Prostate gland (tissue), 2 donors: ENCODE data around the gene S100A13. TPM values are rescaled to one million over a fixed set of nuclear protein-coding genes. Genes with fewer than 3 reads are reported as not detected.
"Not testable (repeated sequence)": the region's sequence is repeated elsewhere in the genome, so short reads cannot be mapped to it uniquely, and the experiment has no call there.

Source experiments
- DNase-seq: peaks from one replicate; pipeline ENCODE4 v3.0.0-alpha.2; 2019; ENCODE audit warnings: low spot score
- H3K27ac ChIP-seq, 2 donors: fragments of 200-600 bp; sonication (generic); 2 replicates each; pipeline ENCODE4 v1.5.1; 2017 to 2019
- H3K27me3 ChIP-seq: fragments of 200-600 bp; sonication (generic); replicated peaks from 2 replicates; pipeline ENCODE4 v1.5.1; 2019; ENCODE audit not compliant: insufficient read depth
- H3K36me3 ChIP-seq, 2 donors: fragments of 200-600 bp; sonication (generic); 1 replicate in 1 of 2; 2 replicates in 1 of 2; pipeline versions ENCODE4 v1.5.1 to v1.8.1; 2017 to 2019
- H3K4me1 ChIP-seq: fragments of 200-600 bp; sonication (generic); replicated peaks from 2 replicates; pipeline ENCODE4 v1.5.1; 2019
- H3K4me3 ChIP-seq, 2 donors: fragments of 200-600 bp; sonication (generic); 2 replicates each; pipeline ENCODE4 v1.5.1; 2017 to 2019
- H3K9me3 ChIP-seq: fragments of 200-600 bp; sonication (generic); 2 replicates; pipeline ENCODE4 v1.5.1; 2017
- POLR2A ChIP-seq: fragments of 450-650 bp; IDR thresholded peaks from one replicate; pipeline ENCODE4 v1.6.1; 2016; ENCODE audit warnings: antibody characterized with exemption, mild to moderate bottlenecking
- POLR2AphosphoS5 ChIP-seq: sonication (generic); formaldehyde crosslinking; IDR thresholded peaks from one replicate; pipeline ENCODE4 v1.6.1; 2017; ENCODE audit warnings: antibody characterized with exemption
- WGBS: methylation state at CpG from one replicate; pipeline ENCODE4 v1.1.5; 2018; 5-methylcytosine and 5-hydroxymethylcytosine counted together
- intact Hi-C: fragments of 100-400 bp; cut with DNase I; formaldehyde crosslinking; loops from one replicate; pipeline ENCODE4 v1.14.2; 2022
- total RNA-seq, 2 donors: library from RNA; depleted of rRNA; stranded (reverse); fragments of >200 nt; gene quantifications; one replicate each; pipeline ENCODE4 v1.1.0, GENCODE V29; 2016
- TF ChIP-seq, protein P1 (sequence below), 4 experiments: fragments of 200-600 bp in 2 of 4; fragments of 450-650 bp in 2 of 4; sonication (generic) in 2 of 4; IDR thresholded peaks; 1 replicate in 3 of 4; 2 replicates in 1 of 4; pipeline ENCODE4 v1.5.1; 2016 to 2019; ENCODE audit warnings: antibody characterized with exemption in 4 of 4, mild to moderate bottlenecking in 2 of 4, moderate library complexity in 2 of 4

S100A13 gene
- 10 to 100 TPM; 53.3 to 96.5 TPM for total RNA-seq

DNA sequence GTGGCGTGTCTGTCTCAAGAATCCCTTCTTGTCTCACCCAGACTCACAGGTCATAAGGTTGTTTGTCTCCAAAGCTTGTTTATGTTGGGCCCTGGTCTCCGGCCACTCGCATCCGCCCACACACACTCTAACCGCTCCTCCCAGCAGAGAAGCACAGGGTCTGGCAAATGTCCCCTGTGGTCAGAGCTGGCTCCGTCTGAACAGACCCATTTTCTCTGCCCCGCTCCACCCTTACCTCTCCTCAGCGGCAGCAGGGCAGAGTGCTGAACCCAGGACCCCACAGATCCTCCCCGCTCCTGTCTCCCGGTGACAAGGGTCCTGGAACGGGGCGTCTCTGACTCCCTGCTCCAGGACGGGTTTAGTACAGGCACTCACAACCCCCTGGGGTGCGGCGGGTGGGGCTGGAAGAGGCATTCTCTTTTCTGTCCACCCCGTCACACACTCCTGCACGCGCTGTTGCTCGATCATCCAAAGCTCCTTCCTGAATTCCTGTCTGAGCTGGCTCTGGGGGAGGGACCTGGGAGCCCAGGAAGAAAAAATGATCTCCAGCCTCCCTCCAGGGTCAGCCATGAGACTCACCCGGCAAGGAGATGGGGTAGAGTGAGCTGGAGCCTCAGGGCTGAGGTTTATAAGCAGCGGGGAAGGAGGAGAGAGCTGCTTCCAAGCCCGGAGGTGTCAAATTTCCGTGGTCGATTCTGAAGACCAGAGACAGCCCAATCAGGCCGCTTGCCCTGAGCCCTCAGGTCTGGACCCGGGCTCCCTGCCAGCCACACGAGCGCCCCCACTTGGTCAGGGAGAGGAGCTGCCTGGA lies at the start of gene S100A13:
S100A13 (minus strand) TSS at position 602 of the 811 bp plus-strand sequence. CDS start 1,033 bp downstream, outside the sequence.
- Histone ChIP-seq H3K4me3 (peak within 1 kb of the TSS; percentile 37 to 45), H3K9me3 (no peaks in the 10 kb centered on the region), H3K27ac (peak within 1 kb of the TSS; percentile 84), H3K36me3 (no peaks in the 10 kb centered on the region), H3K4me1 (peaks cover 5% of the 10 kb centered on the region), H3K27me3 (no peaks in the 10 kb centered on the region)
- TF ChIP-seq POLR2AphosphoS5 (peak; percentile 42), POLR2A (peak; percentile 41)
- TF ChIP-seq, protein P1, sequence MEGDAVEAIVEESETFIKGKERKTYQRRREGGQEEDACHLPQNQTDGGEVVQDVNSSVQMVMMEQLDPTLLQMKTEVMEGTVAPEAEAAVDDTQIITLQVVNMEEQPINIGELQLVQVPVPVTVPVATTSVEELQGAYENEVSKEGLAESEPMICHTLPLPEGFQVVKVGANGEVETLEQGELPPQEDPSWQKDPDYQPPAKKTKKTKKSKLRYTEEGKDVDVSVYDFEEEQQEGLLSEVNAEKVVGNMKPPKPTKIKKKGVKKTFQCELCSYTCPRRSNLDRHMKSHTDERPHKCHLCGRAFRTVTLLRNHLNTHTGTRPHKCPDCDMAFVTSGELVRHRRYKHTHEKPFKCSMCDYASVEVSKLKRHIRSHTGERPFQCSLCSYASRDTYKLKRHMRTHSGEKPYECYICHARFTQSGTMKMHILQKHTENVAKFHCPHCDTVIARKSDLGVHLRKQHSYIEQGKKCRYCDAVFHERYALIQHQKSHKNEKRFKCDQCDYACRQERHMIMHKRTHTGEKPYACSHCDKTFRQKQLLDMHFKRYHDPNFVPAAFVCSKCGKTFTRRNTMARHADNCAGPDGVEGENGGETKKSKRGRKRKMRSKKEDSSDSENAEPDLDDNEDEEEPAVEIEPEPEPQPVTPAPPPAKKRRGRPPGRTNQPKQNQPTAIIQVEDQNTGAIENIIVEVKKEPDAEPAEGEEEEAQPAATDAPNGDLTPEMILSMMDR (IDR thresholded peaks at IDR 0.05), result peak in 3 of 4 experiments; percentile 11 to 67 (median 18)
- intact Hi-C loops, result loop anchor here (5.0 kb wide), 1 partner anchor 55 kb away; no protein-coding TSS in a partner anchor
- WGBS, result 11% methylated on average over 24 of the region's 28 CpGs
- peak; percentile 43 for DNase-seq

- 95% methylated on average over 2 of the region's 2 CpGs for WGBS
- TF ChIP-seq POLR2A (no peak), POLR2AphosphoS5 (no peak)
- TF ChIP-seq, protein P1 (IDR thresholded peaks at IDR 0.05), result no peak
- Histone ChIP-seq H3K27me3 (no peaks in the 10 kb centered on the region), H3K4me1 (peaks cover 8% of the 10 kb centered on the region), H3K9me3 (no peaks in the 10 kb centered on the region), H3K36me3 (no peaks in the 10 kb centered on the region), H3K27ac (no peak overlapping the region), H3K4me3 (no peak overlapping the region)
- intact Hi-C loops, result loop anchor here (5.0 kb wide), 1 partner anchor 101 kb away; no protein-coding TSS in a partner anchor
- no peak for DNase-seq
These were observed 46.2 kb upstream of the S100A13 start for GRCh38 chr1:153673511-153673910.

DNA sequence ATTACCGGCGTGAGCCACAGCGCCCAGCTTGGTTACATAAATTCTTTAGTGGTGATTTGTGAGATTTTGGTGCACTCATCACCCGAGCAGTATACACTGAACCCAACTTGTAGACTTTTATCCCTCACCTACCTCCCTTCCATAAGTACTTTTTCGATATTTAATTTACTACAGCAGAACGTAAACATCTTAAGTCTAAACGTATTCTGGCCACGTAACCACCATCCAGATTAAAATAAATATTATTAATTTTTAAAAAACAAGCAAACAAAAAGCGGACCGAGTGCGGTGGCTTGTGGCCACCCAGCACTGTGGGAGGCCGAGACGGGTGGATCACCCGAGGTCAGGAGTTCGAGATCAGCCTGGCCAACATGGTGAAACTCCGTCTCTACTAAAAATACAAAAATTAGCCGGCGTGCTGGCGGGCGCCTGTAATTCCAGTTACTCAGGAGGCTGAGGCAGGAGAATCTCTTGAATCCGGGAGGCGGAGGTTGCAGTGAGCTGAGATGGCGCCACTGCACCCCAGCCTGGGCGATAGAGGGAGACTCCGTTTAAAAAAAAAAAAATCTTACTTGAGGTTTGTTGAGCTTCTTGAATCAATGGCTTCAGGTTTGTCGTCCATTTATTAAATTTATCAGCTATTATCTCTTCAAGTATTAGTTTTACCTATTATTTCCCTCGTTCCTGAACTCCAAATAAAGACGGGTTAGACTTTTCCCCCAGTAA lies 44.5 kb upstream of the S100A13 start:
- H3K9me3 ChIP-seq, DNase-seq, H3K4me1 ChIP-seq, H3K36me3 ChIP-seq, H3K27me3 ChIP-seq: not testable (repeated sequence)
- 6% methylated on average over 28 of the region's 28 CpGs for WGBS
- H3K27ac ChIP-seq, result peak overlapping the region; percentile 79 to 83
- H3K4me3 ChIP-seq, result peak overlapping the region; percentile 40 to 77
- intact Hi-C loops, result loop anchor here (5.0 kb wide), 1 partner anchor 99 kb away; no protein-coding TSS in a partner anchor
- TF ChIP-seq, protein P1 (IDR thresholded peaks at IDR 0.05), result peak in 1 of 4 experiments; percentile 17

GRCh38 chr1:153670859-153671627 lies 43.7 kb upstream of the S100A13 start, which contains the start of gene ILF2:
ILF2 (minus strand) TSS chr1:153670993; CDS start chr1:153670922, 71 bp downstream.
- Histone ChIP-seq H3K36me3 (peaks cover 5 to 9% of the 10 kb centered on the region in 2 donors), H3K27me3 (no peaks in the 10 kb centered on the region), H3K27ac (peak within 1 kb of the TSS; percentile 79 to 83), H3K4me3 (peak within 1 kb of the TSS; percentile 62 to 77), H3K9me3 (no peaks in the 10 kb centered on the region), H3K4me1 (peaks cover 8% of the 10 kb centered on the region)
- TF ChIP-seq POLR2AphosphoS5 (peak; percentile 97), POLR2A (peak; percentile 87)
- TF ChIP-seq, protein P1 (IDR thresholded peaks at IDR 0.05), result peak in 1 of 4 experiments; percentile 34
- WGBS, result under 1% methylated on average over 35 of the region's 35 CpGs
- peak; percentile 98 for DNase-seq
- intact Hi-C loops, result loop anchor here (5.0 kb wide), 1 partner anchor 99 kb away; no protein-coding TSS in a partner anchor
